ENCODE data around the gene TMEM235. TPM values are rescaled to one million over a fixed set of nuclear protein-coding genes. Genes with fewer than 3 reads are reported as not detected.
A peak's percentile ranks its signal among the peaks of the same experiment; 100 is the strongest.

Gene TMEM235
- total RNA-seq, 2 donors from 2014 or later: not detected

DNA sequence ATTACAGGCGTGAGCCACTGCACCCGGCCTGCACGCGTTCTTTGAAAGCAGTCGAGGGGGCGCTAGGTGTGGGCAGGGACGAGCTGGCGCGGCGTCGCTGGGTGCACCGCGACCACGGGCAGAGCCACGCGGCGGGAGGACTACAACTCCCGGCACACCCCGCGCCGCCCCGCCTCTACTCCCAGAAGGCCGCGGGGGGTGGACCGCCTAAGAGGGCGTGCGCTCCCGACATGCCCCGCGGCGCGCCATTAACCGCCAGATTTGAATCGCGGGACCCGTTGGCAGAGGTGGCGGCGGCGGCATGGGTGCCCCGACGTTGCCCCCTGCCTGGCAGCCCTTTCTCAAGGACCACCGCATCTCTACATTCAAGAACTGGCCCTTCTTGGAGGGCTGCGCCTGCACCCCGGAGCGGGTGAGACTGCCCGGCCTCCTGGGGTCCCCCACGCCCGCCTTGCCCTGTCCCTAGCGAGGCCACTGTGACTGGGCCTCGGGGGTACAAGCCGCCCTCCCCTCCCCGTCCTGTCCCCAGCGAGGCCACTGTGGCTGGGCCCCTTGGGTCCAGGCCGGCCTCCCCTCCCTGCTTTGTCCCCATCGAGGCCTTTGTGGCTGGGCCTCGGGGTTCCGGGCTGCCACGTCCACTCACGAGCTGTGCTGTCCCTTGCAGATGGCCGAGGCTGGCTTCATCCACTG lies 17.3 kb upstream of the TMEM235 start, which contains the start of gene BIRC5:
BIRC5 (plus strand) TSS at position 238 of the 690 bp plus-strand sequence; CDS start at position 302, 64 bp downstream.
- intact Hi-C loops (cut with DNase I): no loop called here
- peak; percentile 99 to 100 for ATAC-seq
- DNase-seq: peak; percentile 92

DNA sequence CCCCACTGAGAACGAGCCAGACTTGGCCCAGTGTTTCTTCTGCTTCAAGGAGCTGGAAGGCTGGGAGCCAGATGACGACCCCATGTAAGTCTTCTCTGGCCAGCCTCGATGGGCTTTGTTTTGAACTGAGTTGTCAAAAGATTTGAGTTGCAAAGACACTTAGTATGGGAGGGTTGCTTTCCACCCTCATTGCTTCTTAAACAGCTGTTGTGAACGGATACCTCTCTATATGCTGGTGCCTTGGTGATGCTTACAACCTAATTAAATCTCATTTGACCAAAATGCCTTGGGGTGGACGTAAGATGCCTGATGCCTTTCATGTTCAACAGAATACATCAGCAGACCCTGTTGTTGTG lies 16.7 kb upstream of the TMEM235 start:
- ATAC-seq (no peak), DNase-seq (no peak)
- intact Hi-C loops (cut with DNase I): no loop called here

DNA sequence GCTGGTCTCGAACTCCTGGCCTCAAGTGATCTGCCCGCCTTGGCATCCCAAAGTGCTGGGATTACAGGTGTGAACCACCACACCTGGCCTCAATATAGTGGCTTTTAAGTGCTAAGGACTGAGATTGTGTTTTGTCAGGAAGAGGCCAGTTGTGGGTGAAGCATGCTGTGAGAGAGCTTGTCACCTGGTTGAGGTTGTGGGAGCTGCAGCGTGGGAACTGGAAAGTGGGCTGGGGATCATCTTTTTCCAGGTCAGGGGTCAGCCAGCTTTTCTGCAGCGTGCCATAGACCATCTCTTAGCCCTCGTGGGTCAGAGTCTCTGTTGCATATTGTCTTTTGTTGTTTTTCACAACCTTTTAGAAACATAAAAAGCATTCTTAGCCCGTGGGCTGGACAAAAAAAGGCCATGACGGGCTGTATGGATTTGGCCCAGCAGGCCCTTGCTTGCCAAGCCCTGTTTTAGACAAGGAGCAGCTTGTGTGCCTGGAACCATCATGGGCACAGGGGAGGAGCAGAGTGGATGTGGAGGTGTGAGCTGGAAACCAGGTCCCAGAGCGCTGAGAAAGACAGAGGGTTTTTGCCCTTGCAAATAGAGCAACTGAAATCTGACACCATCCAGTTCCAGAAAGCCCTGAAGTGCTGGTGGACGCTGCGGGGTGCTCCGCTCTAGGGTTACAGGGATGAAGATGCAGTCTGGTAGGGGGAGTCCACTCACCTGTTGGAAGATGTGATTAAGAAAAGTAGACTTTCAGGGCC lies 11.9 kb upstream of the TMEM235 start:
- intact Hi-C loops (cut with DNase I): no loop called here
- no peak for DNase-seq
- ATAC-seq: no peak

DNA sequence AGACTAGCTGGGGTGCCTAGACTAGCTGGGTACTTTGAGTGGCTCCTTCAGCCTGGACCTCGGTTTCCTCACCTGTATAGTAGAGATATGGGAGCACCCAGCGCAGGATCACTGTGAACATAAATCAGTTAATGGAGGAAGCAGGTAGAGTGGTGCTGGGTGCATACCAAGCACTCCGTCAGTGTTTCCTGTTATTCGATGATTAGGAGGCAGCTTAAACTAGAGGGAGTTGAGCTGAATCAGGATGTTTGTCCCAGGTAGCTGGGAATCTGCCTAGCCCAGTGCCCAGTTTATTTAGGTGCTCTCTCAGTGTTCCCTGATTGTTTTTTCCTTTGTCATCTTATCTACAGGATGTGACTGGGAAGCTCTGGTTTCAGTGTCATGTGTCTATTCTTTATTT lies 8.4 kb upstream of the TMEM235 start:
- ATAC-seq (no peak), DNase-seq (no peak)
- intact Hi-C loops (cut with DNase I): no loop called here

DNA sequence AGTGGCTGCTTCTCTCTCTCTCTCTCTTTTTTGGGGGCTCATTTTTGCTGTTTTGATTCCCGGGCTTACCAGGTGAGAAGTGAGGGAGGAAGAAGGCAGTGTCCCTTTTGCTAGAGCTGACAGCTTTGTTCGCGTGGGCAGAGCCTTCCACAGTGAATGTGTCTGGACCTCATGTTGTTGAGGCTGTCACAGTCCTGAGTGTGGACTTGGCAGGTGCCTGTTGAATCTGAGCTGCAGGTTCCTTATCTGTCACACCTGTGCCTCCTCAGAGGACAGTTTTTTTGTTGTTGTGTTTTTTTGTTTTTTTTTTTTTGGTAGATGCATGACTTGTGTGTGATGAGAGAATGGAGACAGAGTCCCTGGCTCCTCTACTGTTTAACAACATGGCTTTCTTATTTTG lies 7.7 kb upstream of the TMEM235 start:
- DNase-seq (no peak), ATAC-seq (no peak)
- intact Hi-C loops (cut with DNase I): no loop called here

DNA sequence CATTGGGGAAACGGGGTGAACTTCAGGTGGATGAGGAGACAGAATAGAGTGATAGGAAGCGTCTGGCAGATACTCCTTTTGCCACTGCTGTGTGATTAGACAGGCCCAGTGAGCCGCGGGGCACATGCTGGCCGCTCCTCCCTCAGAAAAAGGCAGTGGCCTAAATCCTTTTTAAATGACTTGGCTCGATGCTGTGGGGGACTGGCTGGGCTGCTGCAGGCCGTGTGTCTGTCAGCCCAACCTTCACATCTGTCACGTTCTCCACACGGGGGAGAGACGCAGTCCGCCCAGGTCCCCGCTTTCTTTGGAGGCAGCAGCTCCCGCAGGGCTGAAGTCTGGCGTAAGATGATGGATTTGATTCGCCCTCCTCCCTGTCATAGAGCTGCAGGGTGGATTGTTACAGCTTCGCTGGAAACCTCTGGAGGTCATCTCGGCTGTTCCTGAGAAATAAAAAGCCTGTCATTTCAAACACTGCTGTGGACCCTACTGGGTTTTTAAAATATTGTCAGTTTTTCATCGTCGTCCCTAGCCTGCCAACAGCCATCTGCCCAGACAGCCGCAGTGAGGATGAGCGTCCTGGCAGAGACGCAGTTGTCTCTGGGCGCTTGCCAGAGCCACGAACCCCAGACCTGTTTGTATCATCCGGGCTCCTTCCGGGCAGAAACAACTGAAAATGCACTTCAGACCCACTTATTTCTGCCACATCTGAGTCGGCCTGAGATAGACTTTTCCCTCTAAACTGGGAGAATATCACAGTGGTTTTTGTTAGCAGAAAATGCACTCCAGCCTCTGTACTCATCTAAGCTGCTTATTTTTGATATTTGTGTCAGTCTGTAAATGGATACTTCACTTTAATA lies 7.0 kb upstream of the TMEM235 start:
- peak in 1 of 2 donors; percentile 15 for ATAC-seq
- intact Hi-C loops (cut with DNase I): no loop called here
- no peak for DNase-seq

DNA sequence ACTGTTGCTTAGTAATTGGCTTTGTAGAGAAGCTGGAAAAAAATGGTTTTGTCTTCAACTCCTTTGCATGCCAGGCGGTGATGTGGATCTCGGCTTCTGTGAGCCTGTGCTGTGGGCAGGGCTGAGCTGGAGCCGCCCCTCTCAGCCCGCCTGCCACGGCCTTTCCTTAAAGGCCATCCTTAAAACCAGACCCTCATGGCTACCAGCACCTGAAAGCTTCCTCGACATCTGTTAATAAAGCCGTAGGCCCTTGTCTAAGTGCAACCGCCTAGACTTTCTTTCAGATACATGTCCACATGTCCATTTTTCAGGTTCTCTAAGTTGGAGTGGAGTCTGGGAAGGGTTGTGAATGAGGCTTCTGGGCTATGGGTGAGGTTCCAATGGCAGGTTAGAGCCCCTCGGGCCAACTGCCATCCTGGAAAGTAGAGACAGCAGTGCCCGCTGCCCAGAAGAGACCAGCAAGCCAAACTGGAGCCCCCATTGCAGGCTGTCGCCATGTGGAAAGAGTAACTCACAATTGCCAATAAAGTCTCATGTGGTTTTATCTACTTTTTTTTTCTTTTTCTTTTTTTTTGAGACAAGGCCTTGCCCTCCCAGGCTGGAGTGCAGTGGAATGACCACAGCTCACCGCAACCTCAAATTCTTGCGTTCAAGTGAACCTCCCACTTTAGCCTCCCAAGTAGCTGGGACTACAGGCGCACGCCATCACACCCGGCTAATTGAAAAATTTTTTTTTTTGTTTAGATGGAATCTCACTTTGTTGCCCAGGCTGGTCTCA lies 6.2 kb upstream of the TMEM235 start:
- ATAC-seq: no peak

DNA sequence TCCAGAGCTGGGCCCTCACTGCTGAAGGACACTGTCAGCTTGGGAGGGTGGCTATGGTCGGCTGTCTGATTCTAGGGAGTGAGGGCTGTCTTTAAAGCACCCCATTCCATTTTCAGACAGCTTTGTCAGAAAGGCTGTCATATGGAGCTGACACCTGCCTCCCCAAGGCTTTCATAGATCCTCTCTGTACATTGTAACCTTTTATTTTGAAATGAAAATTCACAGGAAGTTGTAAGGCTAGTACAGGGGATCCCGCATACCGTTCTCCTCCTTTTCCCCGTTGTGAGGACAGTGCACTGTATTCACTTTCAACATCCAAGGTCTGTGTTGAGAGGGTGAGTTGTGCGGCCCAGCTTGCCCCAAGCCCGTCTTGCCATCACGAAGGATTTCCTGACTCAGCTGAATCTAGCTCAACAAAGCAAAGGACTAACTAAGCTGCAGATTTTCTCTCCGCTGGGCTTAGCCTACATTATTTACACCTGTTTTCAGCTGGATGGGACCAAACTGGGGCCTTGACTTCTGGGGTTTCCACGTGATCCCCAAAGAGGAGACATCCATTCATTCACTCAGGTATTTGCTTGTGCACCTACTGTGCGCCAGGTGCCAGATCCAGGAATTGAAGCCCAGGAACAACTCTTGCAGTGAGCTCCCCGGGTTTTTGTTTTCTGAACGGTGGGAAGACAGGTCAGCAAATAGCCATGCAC lies 5.2 kb upstream of the TMEM235 start:
- no peak for DNase-seq
- ATAC-seq: no peak
- intact Hi-C loops (cut with DNase I): no loop called here

More for the DNA sequence above, 6.2 kb upstream of the TMEM235 start:
- no peak for DNase-seq
- intact Hi-C loops (cut with DNase I): no loop called here

DNA sequence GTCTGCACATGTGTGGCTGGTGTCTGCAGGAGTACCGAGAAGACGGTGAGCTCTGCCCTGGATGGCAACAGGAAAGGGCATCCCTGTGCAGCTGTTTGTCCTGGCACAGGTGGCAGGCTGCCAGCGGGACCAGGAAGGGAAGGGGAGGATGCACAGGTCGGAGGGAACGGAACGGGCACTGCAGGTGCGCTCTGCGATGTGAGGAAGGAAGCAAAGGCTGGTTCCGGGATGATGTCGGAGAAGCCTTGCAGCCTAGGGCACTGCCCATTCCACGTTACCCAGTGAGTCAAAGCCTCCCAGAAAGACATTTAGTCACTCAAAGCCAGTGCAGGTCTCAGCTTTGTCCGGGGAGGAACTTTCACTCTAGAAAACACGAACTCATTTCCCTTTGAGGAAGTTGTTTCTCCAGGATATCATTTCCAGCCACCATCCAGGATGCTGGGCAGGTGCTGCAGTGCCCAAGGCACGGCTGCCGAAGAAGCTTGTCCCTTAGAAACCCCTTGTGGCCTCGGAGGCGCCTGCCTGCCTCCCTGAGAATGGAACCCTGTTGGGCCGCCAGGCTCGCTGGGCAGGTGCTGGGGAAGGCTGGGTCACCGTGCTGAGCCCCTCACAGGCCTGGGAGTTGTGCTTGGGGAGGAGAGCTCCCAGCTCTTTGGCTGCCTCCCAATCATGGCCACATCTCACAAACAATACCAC lies 4.5 kb upstream of the TMEM235 start:
- no peak for DNase-seq
- intact Hi-C loops (cut with DNase I): no loop called here
- ATAC-seq: no peak

DNA sequence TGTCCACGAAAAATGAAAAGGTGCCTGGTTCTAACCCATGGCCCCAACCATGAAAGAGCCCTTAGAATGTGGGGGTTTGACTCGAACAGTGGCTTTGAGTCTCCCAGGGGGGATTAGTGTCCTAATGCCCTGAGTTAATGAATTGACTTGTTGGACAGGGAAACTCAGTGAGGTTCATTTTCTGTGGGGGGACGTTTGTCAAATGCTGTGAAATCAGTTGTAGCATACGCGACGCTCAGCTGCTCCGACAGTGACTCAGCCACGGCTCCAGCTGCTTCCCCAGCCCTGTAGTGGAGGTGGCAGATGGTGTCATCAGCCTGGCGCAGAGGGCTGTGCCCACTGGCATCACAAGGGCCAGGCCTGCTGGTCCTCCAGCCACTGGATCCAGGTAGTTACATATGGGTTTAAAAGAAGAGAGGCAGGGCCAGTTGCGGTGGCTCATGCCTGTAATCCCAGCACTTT lies 3.9 kb upstream of the TMEM235 start:
- DNase-seq (no peak), ATAC-seq (no peak)
- intact Hi-C loops (cut with DNase I): no loop called here

DNA sequence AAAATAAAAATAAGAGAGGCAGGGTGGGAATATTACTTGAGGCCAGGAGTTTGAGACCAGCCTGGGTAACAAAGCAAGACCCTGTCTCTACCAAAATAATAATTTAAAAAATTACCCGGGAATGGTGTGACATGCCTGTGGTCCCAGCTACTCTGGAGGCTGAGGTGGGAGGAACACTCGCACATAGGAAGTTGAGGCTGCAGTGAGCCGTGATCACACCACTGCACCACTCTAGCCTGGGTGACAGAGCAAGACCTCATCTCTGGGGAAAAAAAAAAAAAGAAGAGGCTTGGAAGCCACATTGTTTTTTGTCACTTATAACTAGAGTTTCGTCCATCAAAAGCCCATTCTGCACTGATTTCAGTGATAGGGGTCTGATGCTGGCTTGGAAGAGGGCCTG lies 3.3 kb upstream of the TMEM235 start:
- ATAC-seq: no peak
- DNase-seq: no peak

DNA sequence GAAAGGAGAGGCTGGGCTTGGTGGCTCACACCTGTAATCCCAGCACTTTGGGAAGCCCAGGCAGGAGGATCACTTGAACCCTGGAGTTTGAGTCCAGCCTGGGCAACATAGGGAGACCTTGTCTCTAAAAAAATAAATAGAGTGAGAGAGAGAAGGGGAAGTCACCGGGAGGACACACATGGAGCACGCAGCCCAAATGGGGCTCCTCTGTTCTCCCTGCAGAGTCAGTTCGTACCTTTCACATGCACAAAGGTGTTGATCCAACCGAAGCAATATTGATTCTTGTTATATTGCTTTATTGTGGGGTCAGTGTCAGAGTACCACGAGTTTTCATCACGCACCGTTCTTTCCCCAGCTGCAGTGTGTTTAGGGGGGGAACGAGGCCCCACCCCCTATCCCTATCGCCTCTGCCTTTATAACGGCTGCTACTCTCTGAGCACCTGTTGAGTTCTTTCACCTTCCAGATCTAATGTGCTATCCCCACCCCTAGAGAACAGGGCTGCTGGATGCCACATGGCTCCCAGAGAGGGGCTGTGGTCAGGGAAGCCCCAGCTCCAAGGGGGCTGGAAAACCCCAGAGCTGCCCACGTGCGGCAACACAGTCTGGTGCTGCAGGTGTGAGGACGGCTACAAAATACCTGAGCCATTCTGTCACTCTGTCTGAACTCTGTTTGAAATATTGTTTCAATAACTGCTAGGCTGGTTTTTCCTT lies 1.0 kb upstream of the TMEM235 start:
- no peak for DNase-seq
- intact Hi-C loops (cut with DNase I): no loop called here

More for the DNA sequence above, 3.3 kb upstream of the TMEM235 start:
- intact Hi-C loops (cut with DNase I): no loop called here

DNA sequence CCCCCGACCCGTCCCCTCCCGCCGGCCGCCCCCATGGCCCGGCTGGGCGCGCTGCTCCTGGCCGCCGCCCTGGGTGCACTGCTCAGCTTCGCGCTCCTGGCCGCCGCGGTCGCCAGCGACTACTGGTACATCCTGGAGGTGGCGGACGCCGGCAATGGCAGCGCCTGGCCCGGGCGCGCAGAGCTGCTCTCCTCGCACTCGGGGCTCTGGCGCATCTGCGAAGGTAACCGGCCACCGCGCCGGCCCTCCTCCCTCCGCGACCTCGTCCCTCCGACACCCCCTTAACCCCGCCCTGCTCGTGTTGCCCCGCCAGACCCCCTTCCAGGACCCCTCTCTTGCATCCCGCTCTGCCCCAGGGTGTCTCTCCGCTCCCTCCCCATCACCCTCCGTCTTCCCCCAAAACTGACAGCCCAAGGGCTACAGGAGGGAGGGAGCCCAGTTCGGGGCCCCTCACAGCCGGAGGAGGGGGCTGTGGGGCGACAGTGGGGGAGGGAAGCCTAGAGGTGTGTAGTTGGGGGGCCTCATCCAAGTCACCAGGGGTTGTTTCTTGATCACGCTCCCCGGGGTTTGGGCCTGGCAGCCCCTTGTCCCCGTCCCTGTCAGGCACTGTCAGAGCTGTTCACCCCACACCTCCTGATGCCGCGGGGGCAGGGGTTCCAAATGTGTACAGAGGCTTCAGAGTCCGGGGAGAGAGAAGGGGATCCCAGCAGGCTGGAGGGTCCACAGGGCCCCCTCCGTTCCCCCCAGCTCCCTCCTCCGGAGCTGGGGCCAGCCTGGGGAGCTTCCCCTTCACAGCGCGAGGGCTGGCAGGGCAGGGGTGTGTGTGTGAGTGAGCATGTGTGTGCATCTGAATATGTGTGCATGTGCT lies 794 bp downstream of the TMEM235 start:
- no peak for ATAC-seq
- DNase-seq: no peak
- intact Hi-C loops (cut with DNase I): no loop called here

More for the DNA sequence above, 1.0 kb upstream of the TMEM235 start:
- ATAC-seq: no peak

DNA sequence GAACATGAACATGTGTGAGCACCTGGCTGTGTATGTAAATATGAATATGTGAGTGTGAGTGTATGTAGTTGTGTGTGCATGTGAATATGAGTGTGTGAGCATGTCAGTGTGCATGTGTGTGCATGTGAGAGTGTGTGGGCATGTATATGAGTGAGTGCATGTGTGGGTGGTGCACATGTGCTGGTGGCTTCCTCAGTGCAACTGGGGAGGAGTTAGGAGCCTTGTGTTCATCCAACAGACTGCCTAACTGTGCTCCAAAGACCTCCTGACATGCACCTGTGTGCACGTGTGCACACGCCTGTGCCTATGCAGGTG lies 1.4 kb downstream of the TMEM235 start:
- ATAC-seq (no peak), DNase-seq (no peak)
- intact Hi-C loops (cut with DNase I): no loop called here

DNA sequence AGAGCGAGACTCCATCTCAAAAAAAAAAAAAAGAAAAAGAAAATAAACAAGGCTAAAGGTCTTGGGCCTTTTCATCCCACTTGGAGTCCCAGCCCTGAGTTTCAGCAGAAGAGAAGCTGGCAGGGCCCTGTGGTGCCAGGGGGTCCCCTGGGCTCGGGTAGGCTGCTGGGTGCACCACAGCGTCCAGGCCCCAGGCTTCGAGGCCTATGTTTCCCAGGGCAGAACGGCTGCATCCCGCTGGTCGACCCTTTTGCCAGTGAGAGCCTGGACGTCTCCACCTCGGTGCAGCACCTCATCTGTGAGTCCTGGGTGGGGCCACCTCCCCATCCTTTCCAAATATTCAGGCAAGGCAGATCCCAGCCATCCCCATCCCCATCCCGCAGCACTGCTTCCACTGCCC lies 2.2 kb downstream of the TMEM235 start:
- ATAC-seq (no peak), DNase-seq (no peak)
- intact Hi-C loops (cut with DNase I): no loop called here

DNA sequence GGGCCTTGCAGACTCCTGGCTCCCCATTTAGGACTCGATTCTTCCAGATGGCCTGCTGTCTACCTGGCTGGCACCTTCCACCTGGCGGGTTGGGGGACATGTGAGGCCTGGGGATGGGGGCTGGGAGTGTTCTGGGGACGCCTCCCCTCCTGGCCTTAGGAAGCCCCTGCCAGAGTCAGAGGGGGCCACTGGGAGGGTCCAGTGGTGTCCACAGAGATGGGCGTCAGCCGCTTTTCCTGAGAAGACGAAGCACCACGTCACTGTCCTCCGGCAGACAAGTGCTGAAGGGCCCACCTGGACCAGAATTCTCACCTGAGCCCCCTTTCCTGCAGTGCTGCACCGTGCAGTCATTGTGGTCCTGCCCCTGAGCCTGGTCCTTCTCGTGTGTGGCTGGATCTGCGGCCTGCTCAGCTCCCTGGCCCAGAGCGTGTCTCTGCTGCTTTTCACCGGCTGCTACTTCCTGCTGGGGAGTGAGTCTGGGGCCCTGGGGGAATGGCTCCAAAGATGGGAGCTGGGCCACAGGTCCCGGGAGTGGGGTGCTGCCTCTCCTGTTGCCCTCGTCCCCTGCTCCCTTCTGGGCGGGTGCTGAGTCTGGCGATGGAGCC lies 2.9 kb downstream of the TMEM235 start:
- no peak for DNase-seq
- no peak for ATAC-seq
- intact Hi-C loops (cut with DNase I): no loop called here
